CD14-positive monocyte (primary cell): ENCODE results near the gene GABRG3. TPM values are rescaled to one million over a fixed set of nuclear protein-coding genes. Genes with fewer than 3 reads are reported as not detected.

Experiments used
- DNase-seq, 3 donors: peaks; one replicate each; pipeline ENCODE4 v3.0.0-alpha.2; 2011 to 2022
- H2AFZ ChIP-seq: 2 replicates; pipeline ENCODE4 v1.6.0; 2012; ENCODE audit warnings: mild to moderate bottlenecking, low read depth, low read length, inconsistent platforms; ENCODE audit not compliant: insufficient read depth, poor library complexity, severe bottlenecking
- H3K27ac ChIP-seq, 2 donors: 1 replicate in 1 of 2; 2 replicates in 1 of 2; pipeline ENCODE4 v1.5.1; 2012 to 2013; ENCODE audit warnings: low read length in 2 of 2, control low read depth in 1 of 2, inconsistent platforms in 1 of 2, low read depth in 1 of 2, mild to moderate bottlenecking in 1 of 2
- H3K27me3 ChIP-seq, 2 donors: one replicate each; pipeline versions ENCODE4 v1.6.0 to v1.6.1; 2011 to 2013; ENCODE audit warnings: low read length in 2 of 2; ENCODE audit not compliant: control insufficient read depth in 2 of 2, insufficient read depth in 2 of 2
- H3K36me3 ChIP-seq, 2 donors: replicated peaks in 1 of 2; 1 replicate in 1 of 2; 2 replicates in 1 of 2; pipeline versions ENCODE4 v1.5.1 to v1.6.1; 2012 to 2013; ENCODE audit warnings: low read length in 2 of 2, control low read depth in 1 of 2, inconsistent platforms in 1 of 2, mild to moderate bottlenecking in 1 of 2; ENCODE audit not compliant: insufficient read depth in 2 of 2, control insufficient read depth in 1 of 2
- H3K4me1 ChIP-seq, 2 donors: 1 replicate in 1 of 2; 2 replicates in 1 of 2; pipeline versions ENCODE4 v1.5.1 to v1.6.1; 2012 to 2013; ENCODE audit warnings: low read length in 2 of 2, control low read depth in 1 of 2, inconsistent platforms in 1 of 2, mild to moderate bottlenecking in 1 of 2, moderate library complexity in 1 of 2; ENCODE audit not compliant: insufficient read depth in 2 of 2, control insufficient read depth in 1 of 2
- H3K4me2 ChIP-seq: replicated peaks from 2 replicates; pipeline ENCODE3; 2012; ENCODE audit warnings: low read length, moderate library complexity, mild to moderate bottlenecking; ENCODE audit not compliant: poor library complexity, severe bottlenecking; ENCODE audit errors: extremely low read depth
- H3K4me3 ChIP-seq, 3 experiments: fragments of 200-600 bp in 1 of 3; sonication (generic) in 1 of 3; replicated peaks in 1 of 3; 1 replicate in 2 of 3; 2 replicates in 1 of 3; pipeline ENCODE4 v1.5.1; 2011 to 2013; ENCODE audit warnings: low read length in 3 of 3, mild to moderate bottlenecking in 3 of 3, control low read depth in 2 of 3, low read depth in 2 of 3, inconsistent platforms in 1 of 3, moderate library complexity in 1 of 3
- H3K79me2 ChIP-seq: 2 replicates; pipeline ENCODE4 v1.6.0; 2012; ENCODE audit warnings: mild to moderate bottlenecking, control low read depth, inconsistent platforms, low read length, moderate library complexity; ENCODE audit not compliant: insufficient read depth
- H3K9ac ChIP-seq: 2 replicates; pipeline ENCODE4 v1.6.0; 2017; ENCODE audit warnings: low read length, mild to moderate bottlenecking; ENCODE audit not compliant: insufficient read depth, poor library complexity, severe bottlenecking
- H3K9me3 ChIP-seq, 2 donors: replicated peaks in 1 of 2; 1 replicate in 1 of 2; 2 replicates in 1 of 2; pipeline versions ENCODE4 v1.5.1 to v1.6.1; 2012 to 2013; ENCODE audit warnings: low read length in 2 of 2, control low read depth in 1 of 2; ENCODE audit not compliant: control insufficient read depth in 1 of 2, insufficient read depth in 1 of 2
- H4K20me1 ChIP-seq: 2 replicates; pipeline ENCODE4 v1.6.0; 2012; ENCODE audit warnings: mild to moderate bottlenecking, low read length, control low read depth, moderate library complexity; ENCODE audit not compliant: insufficient read depth
- H3K27ac Mint-ChIP-seq, 7 donors: one replicate each; pipeline ENCODE4 v1.8.0; 2020; ENCODE audit warnings: mild to moderate bottlenecking in 7 of 7, mixed read lengths in 7 of 7, moderate library complexity in 6 of 7, inconsistent platforms in 2 of 7
- H3K27me3 Mint-ChIP-seq, 3 donors: one replicate each; pipeline ENCODE4 v1.8.0; 2021 to 2022; ENCODE audit warnings: low read depth in 3 of 3, mild to moderate bottlenecking in 3 of 3, mixed read lengths in 3 of 3, moderate library complexity in 3 of 3, inconsistent platforms in 1 of 3
- H3K36me3 Mint-ChIP-seq, 2 donors: one replicate each; pipeline ENCODE4 v1.8.0; 2020; ENCODE audit warnings: mixed read lengths in 2 of 2, inconsistent platforms in 1 of 2, mild to moderate bottlenecking in 1 of 2
- H3K4me1 Mint-ChIP-seq: one replicate; pipeline ENCODE4 v1.8.0; 2020; ENCODE audit warnings: mild to moderate bottlenecking, mixed read lengths
- H3K4me3 Mint-ChIP-seq, 2 donors: one replicate each; pipeline ENCODE4 v1.8.0; 2020; ENCODE audit warnings: mild to moderate bottlenecking in 2 of 2, mixed read lengths in 2 of 2, moderate library complexity in 1 of 2
- H3K9me3 Mint-ChIP-seq, 7 donors: one replicate each; pipeline ENCODE4 v1.8.0; 2020 to 2022; ENCODE audit warnings: mixed read lengths in 7 of 7, mild to moderate bottlenecking in 6 of 7, moderate library complexity in 6 of 7, inconsistent platforms in 2 of 7
- WGBS: methylation state at CpG from one replicate; pipeline ENCODE4 v1.1.5; 2013; ENCODE audit warnings: missing lambda C conversion rate; ENCODE audit not compliant: insufficient coverage; 5-methylcytosine and 5-hydroxymethylcytosine counted together
- intact Hi-C, 2 donors: fragments of 100-400 bp; cut with micrococcal nuclease; formaldehyde crosslinking; loops; one replicate each; pipeline versions ENCODE4 v1.15.0 to v1.15.1; 2023
- polyA plus RNA-seq, 3 donors: library from polyadenylated mRNA; depleted of rRNA in 1 of 3; unstranded in 2 of 3; stranded (reverse) in 1 of 3; fragments of 300-500 nt in 2 of 3; fragments of >200 nt in 1 of 3; fragmentation: Illumina TruSeq in 2 of 3; gene quantifications; 1 replicate in 2 of 3; 2 replicates in 1 of 3; pipeline ENCODE4 v1.2.3, GENCODE V29; 2012 to 2021
- TF ChIP-seq, protein P1 (sequence below): fragments of 200-600 bp; IDR thresholded peaks from one replicate; pipeline ENCODE4 v1.8.0; 2022; ENCODE audit warnings: antibody characterized with exemption, mild to moderate bottlenecking

Gene GABRG3
- polyA plus RNA-seq, 3 donors: not detected

DNA sequence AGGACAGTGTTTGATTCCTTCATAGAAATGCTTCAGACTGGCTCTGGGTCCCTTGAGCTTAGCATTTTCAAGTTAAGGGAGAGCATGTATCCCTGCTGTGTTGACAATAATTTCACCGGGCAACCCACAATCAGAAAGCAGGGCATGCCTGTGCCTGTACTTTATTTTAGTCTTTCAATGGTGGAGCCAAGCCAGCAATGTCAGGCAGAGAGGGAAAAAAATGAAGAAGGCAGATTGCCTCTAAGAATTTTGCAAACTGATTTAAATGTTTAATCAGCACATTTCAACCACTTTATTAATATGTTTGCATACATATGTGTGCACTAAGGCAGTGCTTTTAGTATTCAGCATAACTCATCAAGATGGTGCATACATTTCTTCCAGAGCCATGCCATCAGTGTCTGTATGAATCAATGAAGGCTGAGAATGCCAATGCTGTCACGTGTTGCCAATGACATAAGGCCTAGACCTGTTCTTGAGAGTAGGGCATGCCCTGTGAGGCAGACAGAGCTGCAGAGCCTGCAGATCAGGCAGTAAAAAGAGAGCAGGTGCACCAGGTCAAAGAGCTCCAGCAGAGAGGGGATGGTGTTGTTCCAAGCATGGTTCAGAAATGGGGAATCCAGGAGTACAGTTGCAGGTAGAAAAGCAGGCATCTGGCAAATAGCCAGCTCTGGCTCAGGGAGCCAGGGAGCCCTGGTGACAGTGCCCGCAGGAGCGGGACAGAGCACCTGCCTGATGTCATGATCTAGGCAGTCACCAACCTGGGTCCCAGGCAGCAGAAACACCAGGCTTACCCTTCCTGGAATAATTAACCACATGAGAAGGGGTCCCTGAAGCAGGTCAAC is 508.5 kb downstream of the GABRG3 start:
- no peaks in the 10 kb centered on the region for H3K27me3 Mint-ChIP-seq
- Histone ChIP-seq H3K9me3 (peaks cover 27 to 46% of the 10 kb centered on the region in 2 donors), H3K4me1 (no peaks in the 10 kb centered on the region), H2AFZ (no peak overlapping the region), H3K36me3 (no peaks in the 10 kb centered on the region), H3K27ac (no peak overlapping the region), H4K20me1 (no peaks in the 10 kb centered on the region), H3K4me3 (no peak overlapping the region), H3K4me2 (no peak overlapping the region), H3K79me2 (no peaks in the 10 kb centered on the region), H3K27me3 (no peaks in the 10 kb centered on the region), H3K9ac (no peak overlapping the region)
- 96% methylated on average over 2 of the region's 4 CpGs for WGBS
- H3K36me3 Mint-ChIP-seq: no peaks in the 10 kb centered on the region
- H3K9me3 Mint-ChIP-seq: peaks cover 5 to 22% (median 10%) of the 10 kb centered on the region in 7 donors
- intact Hi-C loops: no loop called here
- no peak overlapping the region for H3K27ac Mint-ChIP-seq
- H3K4me3 Mint-ChIP-seq: no peak overlapping the region
- TF ChIP-seq, protein P1, sequence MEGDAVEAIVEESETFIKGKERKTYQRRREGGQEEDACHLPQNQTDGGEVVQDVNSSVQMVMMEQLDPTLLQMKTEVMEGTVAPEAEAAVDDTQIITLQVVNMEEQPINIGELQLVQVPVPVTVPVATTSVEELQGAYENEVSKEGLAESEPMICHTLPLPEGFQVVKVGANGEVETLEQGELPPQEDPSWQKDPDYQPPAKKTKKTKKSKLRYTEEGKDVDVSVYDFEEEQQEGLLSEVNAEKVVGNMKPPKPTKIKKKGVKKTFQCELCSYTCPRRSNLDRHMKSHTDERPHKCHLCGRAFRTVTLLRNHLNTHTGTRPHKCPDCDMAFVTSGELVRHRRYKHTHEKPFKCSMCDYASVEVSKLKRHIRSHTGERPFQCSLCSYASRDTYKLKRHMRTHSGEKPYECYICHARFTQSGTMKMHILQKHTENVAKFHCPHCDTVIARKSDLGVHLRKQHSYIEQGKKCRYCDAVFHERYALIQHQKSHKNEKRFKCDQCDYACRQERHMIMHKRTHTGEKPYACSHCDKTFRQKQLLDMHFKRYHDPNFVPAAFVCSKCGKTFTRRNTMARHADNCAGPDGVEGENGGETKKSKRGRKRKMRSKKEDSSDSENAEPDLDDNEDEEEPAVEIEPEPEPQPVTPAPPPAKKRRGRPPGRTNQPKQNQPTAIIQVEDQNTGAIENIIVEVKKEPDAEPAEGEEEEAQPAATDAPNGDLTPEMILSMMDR: no peak
- H3K4me1 Mint-ChIP-seq: no peaks in the 10 kb centered on the region
- no peak for DNase-seq

DNA sequence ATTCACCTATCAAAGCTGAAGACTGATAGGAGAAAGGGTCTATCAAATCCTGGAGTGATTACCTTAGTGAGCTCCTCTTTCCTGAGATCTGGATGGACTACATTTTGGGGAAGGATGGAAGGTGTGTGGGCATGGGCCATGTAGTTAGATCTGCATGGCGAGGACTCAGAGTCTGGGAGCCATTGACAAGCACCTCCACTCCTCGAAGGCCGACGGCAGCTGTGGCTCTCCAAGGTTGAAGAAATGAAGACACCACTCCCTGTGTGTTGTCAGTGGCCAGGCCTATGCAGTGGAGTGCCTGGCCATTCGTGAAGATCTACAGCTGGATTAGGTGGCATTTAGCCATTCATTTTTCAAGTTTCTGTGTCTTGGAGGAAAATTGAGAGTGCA is 509.2 kb downstream of the GABRG3 start:
- no peaks in the 10 kb centered on the region for H3K36me3 ChIP-seq
- intact Hi-C loops: no loop called here
- no peak overlapping the region for H3K27ac Mint-ChIP-seq

More for the DNA sequence above, 509.2 kb downstream of the GABRG3 start:
- TF ChIP-seq, protein P1: no peak
- 80% methylated on average over 4 of the region's 5 CpGs for WGBS
- Histone ChIP-seq H3K4me2 (no peak overlapping the region), H4K20me1 (no peaks in the 10 kb centered on the region), H3K9ac (no peak overlapping the region), H3K4me1 (no peaks in the 10 kb centered on the region), H3K27ac (no peak overlapping the region), H3K27me3 (no peaks in the 10 kb centered on the region), H3K9me3 (peaks cover 24 to 50% of the 10 kb centered on the region in 2 donors), H2AFZ (no peak overlapping the region), H3K4me3 (no peak overlapping the region), H3K79me2 (no peaks in the 10 kb centered on the region)
- no peaks in the 10 kb centered on the region for H3K27me3 Mint-ChIP-seq
- no peak overlapping the region for H3K4me3 Mint-ChIP-seq
- no peaks in the 10 kb centered on the region for H3K36me3 Mint-ChIP-seq
- no peak for DNase-seq
- no peaks in the 10 kb centered on the region for H3K4me1 Mint-ChIP-seq
- H3K9me3 Mint-ChIP-seq: peaks cover 5 to 22% (median 13%) of the 10 kb centered on the region in 7 donors
